ENCODE results near the gene ZBTB7A.

Gene ZBTB7A

GRCh38 chr19:4042731-4043082, 24.0 kb downstream of the ZBTB7A start:
- no peak for DNase-seq (ENCODE audit: low spot score)
- TF ChIP-seq CTCF (IDR thresholded peaks at IDR 0.05; ENCODE audit: borderline replicate concordance, control extremely low read depth, extremely low read depth, insufficient read depth, missing control alignments), result no peak
- in situ Hi-C loops (cut with MboI; ENCODE audit: low sequenced_read_pairs, unreplicated experiment), result no loop called here

- in situ Hi-C loops (cut with MboI; ENCODE audit: low sequenced_read_pairs, unreplicated experiment), result no loop called here
These were observed 24.5 kb downstream of the ZBTB7A start for GRCh38 chr19:4042064-4042730.

GRCh38 chr19:4038661-4039423, 27.9 kb downstream of the ZBTB7A start:
- no peak for TF ChIP-seq CTCF (IDR thresholded peaks at IDR 0.05; ENCODE audit: borderline replicate concordance, control extremely low read depth, extremely low read depth, insufficient read depth, missing control alignments)
- DNase-seq (ENCODE audit: low spot score), result no peak
- in situ Hi-C loops (cut with MboI; ENCODE audit: low sequenced_read_pairs, unreplicated experiment), result no loop called here

More at GRCh38 chr19:4042064-4042730, 24.5 kb downstream of the ZBTB7A start:
- TF ChIP-seq CTCF (IDR thresholded peaks at IDR 0.05; ENCODE audit: borderline replicate concordance, control extremely low read depth, extremely low read depth, insufficient read depth, missing control alignments), result no peak
- no peak for DNase-seq (ENCODE audit: low spot score)

GRCh38 chr19:4038057-4038456, 28.6 kb downstream of the ZBTB7A start:
- no peak for TF ChIP-seq CTCF (IDR thresholded peaks at IDR 0.05; ENCODE audit: borderline replicate concordance, control extremely low read depth, extremely low read depth, insufficient read depth, missing control alignments)
- DNase-seq (ENCODE audit: low spot score), result no peak
- in situ Hi-C loops (cut with MboI; ENCODE audit: low sequenced_read_pairs, unreplicated experiment), result no loop called here

GRCh38 chr19:4037301-4037949, 29.3 kb downstream of the ZBTB7A start:
- in situ Hi-C loops (cut with MboI; ENCODE audit: low sequenced_read_pairs, unreplicated experiment), result no loop called here

More at GRCh38 chr19:4037301-4037949, 29.3 kb downstream of the ZBTB7A start:
- DNase-seq (ENCODE audit: low spot score), result no peak
- no peak for TF ChIP-seq CTCF (IDR thresholded peaks at IDR 0.05; ENCODE audit: borderline replicate concordance, control extremely low read depth, extremely low read depth, insufficient read depth, missing control alignments)

Data from GM13976 (cell line).